GM23338 (cell line): ENCODE data around the gene CIB1. TPM values are rescaled to one million over a fixed set of nuclear protein-coding genes. Genes with fewer than 3 reads are reported as not detected.
A peak's percentile ranks its signal among the peaks of the same experiment; 100 is the strongest.

ENCODE experiments used
- ATAC-seq: fragments of 200-7000 bp; cut with Tn5 transposase; 3 replicates; pipeline ENCODE4 v1.9.1; 2020
- DNase-seq: peaks from one replicate; pipeline ENCODE4 v3.0.0-alpha.2; 2015; ENCODE audit warnings: low spot score
- H2AFZ ChIP-seq: fragments of 200-600 bp; sonication (generic); 2 replicates; pipeline ENCODE4 v1.8.0; 2016; ENCODE audit warnings: antibody characterized with exemption, mild to moderate bottlenecking, moderate library complexity
- H3F3A ChIP-seq: fragments of 200-600 bp; sonication (generic); replicated peaks from 2 replicates; pipeline ENCODE4 v1.8.0; 2017; ENCODE audit warnings: antibody characterized with exemption, mixed run types, low read depth
- H3K27ac ChIP-seq: fragments of 200-600 bp; sonication (generic); 2 replicates; pipeline ENCODE4 v1.6.1; 2016; ENCODE audit warnings: low read depth
- H3K27me3 ChIP-seq: fragments of 200-600 bp; sonication (generic); 2 replicates; pipeline ENCODE4 v1.8.0; 2016; ENCODE audit warnings: mild to moderate bottlenecking, mixed run types, moderate library complexity; ENCODE audit not compliant: insufficient read depth
- H3K36me3 ChIP-seq: fragments of 200-600 bp; sonication (generic); 2 replicates; pipeline ENCODE4 v1.8.0; 2016; ENCODE audit warnings: mild to moderate bottlenecking; ENCODE audit not compliant: insufficient read depth
- H3K4me1 ChIP-seq: fragments of 200-600 bp; sonication (generic); 2 replicates; pipeline ENCODE4 v1.8.0; 2016; ENCODE audit warnings: mild to moderate bottlenecking, moderate library complexity; ENCODE audit not compliant: insufficient read depth
- H3K4me2 ChIP-seq: fragments of 200-600 bp; sonication (generic); 2 replicates; pipeline ENCODE4 v1.7.1; 2017; ENCODE audit warnings: mixed run types
- H3K4me3 ChIP-seq: fragments of 200-600 bp; sonication (generic); 2 replicates; pipeline ENCODE4 v1.6.1; 2016; ENCODE audit warnings: mixed run types
- H3K79me2 ChIP-seq: fragments of 200-600 bp; sonication (generic); replicated peaks from 2 replicates; pipeline ENCODE4 v1.8.0; 2017; ENCODE audit warnings: mild to moderate bottlenecking; ENCODE audit not compliant: insufficient read depth
- H3K9me2 ChIP-seq: fragments of 200-600 bp; sonication (generic); 2 replicates; pipeline ENCODE4 v1.8.0; 2017; ENCODE audit not compliant: insufficient read depth
- H4K20me1 ChIP-seq: fragments of 200-600 bp; sonication (generic); replicated peaks from 2 replicates; pipeline ENCODE4 v1.8.0; 2017; ENCODE audit warnings: mild to moderate bottlenecking; ENCODE audit not compliant: insufficient read depth
- H3K27ac Mint-ChIP-seq: 2 replicates; pipeline ENCODE4 v1.8.0; 2020; ENCODE audit warnings: inconsistent platforms, mild to moderate bottlenecking, moderate library complexity, mixed read lengths
- H3K27me3 Mint-ChIP-seq: 3 replicates; pipeline ENCODE4 v1.8.0; 2022; ENCODE audit warnings: low read depth, mild to moderate bottlenecking, moderate library complexity, mixed read lengths, inconsistent platforms; ENCODE audit not compliant: insufficient read depth, poor library complexity
- H3K36me3 Mint-ChIP-seq: 3 replicates; pipeline ENCODE4 v1.8.0; 2021; ENCODE audit warnings: low read depth, mild to moderate bottlenecking, inconsistent platforms, moderate library complexity, mixed read lengths
- H3K4me1 Mint-ChIP-seq: 3 replicates; pipeline ENCODE4 v1.8.0; 2020; ENCODE audit warnings: mild to moderate bottlenecking, inconsistent platforms, mixed read lengths
- H3K4me3 Mint-ChIP-seq: 3 replicates; pipeline ENCODE4 v1.8.0; 2021; ENCODE audit warnings: moderate library complexity, mild to moderate bottlenecking, inconsistent platforms, mixed read lengths
- H3K9me3 Mint-ChIP-seq: 3 replicates; pipeline ENCODE4 v1.8.0; 2020; ENCODE audit warnings: moderate library complexity, mild to moderate bottlenecking, inconsistent platforms, mixed read lengths
- CREB1 ChIP-seq: fragments of 250-450 bp; sonication (Bioruptor Pico); IDR thresholded peaks from 2 replicates; pipeline ENCODE4 v1.5.0; 2020; ENCODE audit warnings: low read depth, mild to moderate bottlenecking, moderate library complexity
- EZH2 ChIP-seq: fragments of 200-600 bp; sonication (generic); IDR thresholded peaks from one replicate; pipeline ENCODE4 v1.8.0; 2017; ENCODE audit warnings: antibody characterized with exemption, mild to moderate bottlenecking, low read depth; ENCODE audit not compliant: unreplicated experiment
- NANOG ChIP-seq: IDR thresholded peaks from 2 replicates; pipeline ENCODE4 v1.6.1; 2016; ENCODE audit warnings: antibody characterized with exemption, borderline replicate concordance
- POLR2AphosphoS5 ChIP-seq: IDR thresholded peaks from 2 replicates; pipeline ENCODE4 v1.6.1; 2016; ENCODE audit warnings: antibody characterized with exemption, low read depth
- REST ChIP-seq: IDR thresholded peaks from one replicate; pipeline ENCODE4 v1.6.1; 2018; ENCODE audit warnings: antibody characterized with exemption; ENCODE audit not compliant: unreplicated experiment
- ZNF114 ChIP-seq: fragments of 250-450 bp; sonication (Bioruptor Pico); IDR thresholded peaks from 2 replicates; pipeline ENCODE4 v1.5.0; 2020; ENCODE audit warnings: mild to moderate bottlenecking, moderate library complexity
- ZNF331 ChIP-seq: fragments of 250-450 bp; sonication (Bioruptor Pico); IDR thresholded peaks from 2 replicates; pipeline ENCODE4 v1.5.0; 2020; ENCODE audit warnings: low read depth, mild to moderate bottlenecking, moderate library complexity
- polyA plus RNA-seq: library from polyadenylated mRNA; unstranded; fragments of >200 nt; fragmentation: Nextera tagmentation; extraction: Ambion mirVana; gene quantifications from 2 replicates; pipeline ENCODE4 v1.2.1, GENCODE V29; 2016
- total RNA-seq: library from RNA; depleted of rRNA; stranded (reverse); fragments of >200 nt; shearing (Covaris generic); gene quantifications from 2 replicates; pipeline ENCODE4 v1.2.3, GENCODE V29; 2014
- TF ChIP-seq, protein P1 (sequence below): fragments of 250-450 bp; sonication (Bioruptor Pico); IDR thresholded peaks from 2 replicates; pipeline ENCODE4 v1.5.0; 2020; ENCODE audit warnings: mild to moderate bottlenecking, moderate library complexity
- TF ChIP-seq, protein P2 (sequence below): IDR thresholded peaks from 2 replicates; pipeline ENCODE4 v1.6.1; 2016; ENCODE audit warnings: antibody characterized with exemption

The CIB1 gene
- total and polyA plus RNA-seq, 2 experiments from 2014 or later: 9.8 to 35.9 TPM

GRCh38 chr15:90266485-90266884 is 32.7 kb upstream of the CIB1 start:
- TF ChIP-seq EZH2 (no peak), ZNF331 (CRISPR knock-in tag) (no peak), REST (no peak), CREB1 (CRISPR knock-in tag) (no peak), NANOG (no peak), POLR2AphosphoS5 (no peak), ZNF114 (no peak)
- TF ChIP-seq, protein P1, sequence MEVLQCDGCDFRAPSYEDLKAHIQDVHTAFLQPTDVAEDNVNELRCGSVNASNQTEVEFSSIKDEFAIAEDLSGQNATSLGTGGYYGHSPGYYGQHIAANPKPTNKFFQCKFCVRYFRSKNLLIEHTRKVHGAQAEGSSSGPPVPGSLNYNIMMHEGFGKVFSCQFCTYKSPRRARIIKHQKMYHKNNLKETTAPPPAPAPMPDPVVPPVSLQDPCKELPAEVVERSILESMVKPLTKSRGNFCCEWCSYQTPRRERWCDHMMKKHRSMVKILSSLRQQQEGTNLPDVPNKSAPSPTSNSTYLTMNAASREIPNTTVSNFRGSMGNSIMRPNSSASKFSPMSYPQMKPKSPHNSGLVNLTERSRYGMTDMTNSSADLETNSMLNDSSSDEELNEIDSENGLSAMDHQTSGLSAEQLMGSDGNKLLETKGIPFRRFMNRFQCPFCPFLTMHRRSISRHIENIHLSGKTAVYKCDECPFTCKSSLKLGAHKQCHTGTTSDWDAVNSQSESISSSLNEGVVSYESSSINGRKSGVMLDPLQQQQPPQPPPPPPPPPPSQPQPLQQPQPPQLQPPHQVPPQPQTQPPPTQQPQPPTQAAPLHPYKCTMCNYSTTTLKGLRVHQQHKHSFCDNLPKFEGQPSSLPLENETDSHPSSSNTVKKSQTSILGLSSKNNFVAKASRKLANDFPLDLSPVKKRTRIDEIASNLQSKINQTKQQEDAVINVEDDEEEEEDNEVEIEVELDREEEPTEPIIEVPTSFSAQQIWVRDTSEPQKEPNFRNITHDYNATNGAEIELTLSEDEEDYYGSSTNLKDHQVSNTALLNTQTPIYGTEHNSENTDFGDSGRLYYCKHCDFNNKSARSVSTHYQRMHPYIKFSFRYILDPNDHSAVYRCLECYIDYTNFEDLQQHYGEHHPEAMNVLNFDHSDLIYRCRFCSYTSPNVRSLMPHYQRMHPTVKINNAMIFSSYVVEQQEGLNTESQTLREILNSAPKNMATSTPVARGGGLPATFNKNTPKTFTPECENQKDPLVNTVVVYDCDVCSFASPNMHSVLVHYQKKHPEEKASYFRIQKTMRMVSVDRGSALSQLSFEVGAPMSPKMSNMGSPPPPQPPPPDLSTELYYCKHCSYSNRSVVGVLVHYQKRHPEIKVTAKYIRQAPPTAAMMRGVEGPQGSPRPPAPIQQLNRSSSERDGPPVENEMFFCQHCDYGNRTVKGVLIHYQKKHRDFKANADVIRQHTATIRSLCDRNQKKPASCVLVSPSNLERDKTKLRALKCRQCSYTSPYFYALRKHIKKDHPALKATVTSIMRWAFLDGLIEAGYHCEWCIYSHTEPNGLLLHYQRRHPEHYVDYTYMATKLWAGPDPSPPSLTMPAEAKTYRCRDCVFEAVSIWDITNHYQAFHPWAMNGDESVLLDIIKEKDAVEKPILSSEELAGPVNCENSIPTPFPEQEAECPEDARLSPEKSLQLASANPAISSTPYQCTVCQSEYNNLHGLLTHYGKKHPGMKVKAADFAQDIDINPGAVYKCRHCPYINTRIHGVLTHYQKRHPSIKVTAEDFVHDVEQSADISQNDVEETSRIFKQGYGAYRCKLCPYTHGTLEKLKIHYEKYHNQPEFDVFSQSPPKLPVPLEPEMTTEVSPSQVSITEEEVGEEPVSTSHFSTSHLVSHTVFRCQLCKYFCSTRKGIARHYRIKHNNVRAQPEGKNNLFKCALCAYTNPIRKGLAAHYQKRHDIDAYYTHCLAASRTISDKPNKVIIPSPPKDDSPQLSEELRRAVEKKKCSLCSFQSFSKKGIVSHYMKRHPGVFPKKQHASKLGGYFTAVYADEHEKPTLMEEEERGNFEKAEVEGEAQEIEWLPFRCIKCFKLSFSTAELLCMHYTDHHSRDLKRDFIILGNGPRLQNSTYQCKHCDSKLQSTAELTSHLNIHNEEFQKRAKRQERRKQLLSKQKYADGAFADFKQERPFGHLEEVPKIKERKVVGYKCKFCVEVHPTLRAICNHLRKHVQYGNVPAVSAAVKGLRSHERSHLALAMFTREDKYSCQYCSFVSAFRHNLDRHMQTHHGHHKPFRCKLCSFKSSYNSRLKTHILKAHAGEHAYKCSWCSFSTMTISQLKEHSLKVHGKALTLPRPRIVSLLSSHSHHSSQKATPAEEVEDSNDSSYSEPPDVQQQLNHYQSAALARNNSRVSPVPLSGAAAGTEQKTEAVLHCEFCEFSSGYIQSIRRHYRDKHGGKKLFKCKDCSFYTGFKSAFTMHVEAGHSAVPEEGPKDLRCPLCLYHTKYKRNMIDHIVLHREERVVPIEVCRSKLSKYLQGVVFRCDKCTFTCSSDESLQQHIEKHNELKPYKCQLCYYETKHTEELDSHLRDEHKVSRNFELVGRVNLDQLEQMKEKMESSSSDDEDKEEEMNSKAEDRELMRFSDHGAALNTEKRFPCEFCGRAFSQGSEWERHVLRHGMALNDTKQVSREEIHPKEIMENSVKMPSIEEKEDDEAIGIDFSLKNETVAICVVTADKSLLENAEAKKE (CRISPR knock-in tag): no peak
- TF ChIP-seq, protein P2, sequence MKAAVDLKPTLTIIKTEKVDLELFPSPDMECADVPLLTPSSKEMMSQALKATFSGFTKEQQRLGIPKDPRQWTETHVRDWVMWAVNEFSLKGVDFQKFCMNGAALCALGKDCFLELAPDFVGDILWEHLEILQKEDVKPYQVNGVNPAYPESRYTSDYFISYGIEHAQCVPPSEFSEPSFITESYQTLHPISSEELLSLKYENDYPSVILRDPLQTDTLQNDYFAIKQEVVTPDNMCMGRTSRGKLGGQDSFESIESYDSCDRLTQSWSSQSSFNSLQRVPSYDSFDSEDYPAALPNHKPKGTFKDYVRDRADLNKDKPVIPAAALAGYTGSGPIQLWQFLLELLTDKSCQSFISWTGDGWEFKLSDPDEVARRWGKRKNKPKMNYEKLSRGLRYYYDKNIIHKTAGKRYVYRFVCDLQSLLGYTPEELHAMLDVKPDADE: no peak
- peak overlapping the region; percentile 96 for H3K27ac ChIP-seq
- Mint-ChIP-seq H3K27ac (peak overlapping the region; percentile 74), H3K9me3 (no peaks in the 10 kb centered on the region), H3K36me3 (peaks cover 49% of the 10 kb centered on the region), H3K27me3 (peaks cover 14% of the 10 kb centered on the region), H3K4me1 (peaks cover 28% of the 10 kb centered on the region), H3K4me3 (peak overlapping the region; percentile 98)
- no peaks in the 10 kb centered on the region for H3K9me2 ChIP-seq
- H3K27me3 ChIP-seq: no peaks in the 10 kb centered on the region
- H3K79me2 ChIP-seq: peaks cover 61% of the 10 kb centered on the region
- peak overlapping the region; percentile 89 for H3K4me2 ChIP-seq
- peaks cover 20% of the 10 kb centered on the region for H3K4me1 ChIP-seq
- peaks cover 17% of the 10 kb centered on the region for H3K36me3 ChIP-seq
- H3F3A ChIP-seq: peaks cover 13% of the 10 kb centered on the region; the same call in 1 of the 2 replicates
- ATAC-seq (no peak), DNase-seq (no peak)
- H3K4me3 ChIP-seq: peak overlapping the region; percentile 76
- no peak overlapping the region for H2AFZ ChIP-seq
- H4K20me1 ChIP-seq: peaks cover 32% of the 10 kb centered on the region
